Embryonic facial prominence (tissue), 1 donor: ENCODE measurements around the gene METTL1.
"Not testable (repeated sequence)": the region's sequence is repeated elsewhere in the genome, so short reads cannot be mapped to it uniquely, and the experiment has no call there.

Experiments
- DNase-seq: peaks from one replicate; pipeline ENCODE4 v3.0.0-alpha.2; 2016; ENCODE audit errors: extremely low spot score

The METTL1 gene

DNA sequence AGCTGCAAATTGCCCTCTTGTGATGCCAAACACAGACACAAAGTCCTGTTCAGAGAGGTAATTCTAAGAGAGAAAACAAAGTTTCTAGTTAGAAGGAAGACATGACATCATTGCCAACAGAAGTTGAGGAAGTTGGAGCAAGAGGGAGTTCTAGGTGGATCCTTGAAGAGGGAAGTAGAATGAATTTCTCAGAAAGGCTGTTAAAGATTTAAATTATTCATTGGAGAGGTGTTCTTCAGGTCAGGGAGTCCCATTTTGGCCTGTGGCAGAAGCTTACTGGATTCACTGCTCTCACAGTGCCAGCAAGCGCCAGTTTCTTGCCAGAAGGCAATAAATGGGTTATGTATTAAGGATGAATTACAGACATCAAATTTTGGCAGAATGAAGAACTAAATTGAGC, 26.0 kb upstream of the METTL1 start:
- no peak for DNase-seq

DNA sequence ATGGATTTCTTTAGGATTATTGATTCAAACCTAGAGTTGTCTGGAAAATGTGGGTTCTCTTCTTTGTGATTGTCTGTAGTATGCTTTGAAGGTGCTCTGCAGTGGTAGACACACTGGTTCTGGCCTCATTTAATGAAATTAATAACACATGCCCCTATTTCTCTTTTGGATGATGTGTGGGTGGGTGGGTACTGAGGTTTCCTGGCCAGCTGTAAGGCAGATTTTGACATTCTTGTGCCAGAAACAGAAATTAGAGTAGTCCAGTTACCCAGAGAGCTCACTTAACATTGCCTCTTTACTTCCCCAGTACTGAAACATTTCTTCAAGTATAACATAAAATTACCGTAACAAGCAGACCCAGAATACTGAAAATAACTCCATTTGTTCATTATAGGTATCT, 25.1 kb upstream of the METTL1 start:
- no peak for DNase-seq

DNA sequence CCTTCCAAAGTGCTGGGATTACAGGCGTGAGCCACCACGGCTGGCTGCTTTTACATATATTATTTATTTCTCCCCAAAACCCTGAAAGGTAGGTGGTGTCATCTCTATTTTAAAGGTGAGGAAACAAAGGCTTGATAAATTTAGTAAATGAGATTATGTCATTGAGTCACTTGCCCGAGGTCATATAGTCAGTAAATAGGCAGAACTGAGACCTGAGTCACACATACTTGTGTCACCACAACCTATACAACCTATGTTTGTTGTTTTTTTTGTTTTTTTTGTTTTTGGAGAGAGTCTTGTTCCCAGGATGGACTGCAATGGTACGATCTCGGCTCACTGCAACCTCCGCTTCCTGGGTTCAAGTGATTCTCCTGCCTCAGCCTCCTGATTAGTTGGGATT, 23.4 kb upstream of the METTL1 start:
- no peak for DNase-seq

DNA sequence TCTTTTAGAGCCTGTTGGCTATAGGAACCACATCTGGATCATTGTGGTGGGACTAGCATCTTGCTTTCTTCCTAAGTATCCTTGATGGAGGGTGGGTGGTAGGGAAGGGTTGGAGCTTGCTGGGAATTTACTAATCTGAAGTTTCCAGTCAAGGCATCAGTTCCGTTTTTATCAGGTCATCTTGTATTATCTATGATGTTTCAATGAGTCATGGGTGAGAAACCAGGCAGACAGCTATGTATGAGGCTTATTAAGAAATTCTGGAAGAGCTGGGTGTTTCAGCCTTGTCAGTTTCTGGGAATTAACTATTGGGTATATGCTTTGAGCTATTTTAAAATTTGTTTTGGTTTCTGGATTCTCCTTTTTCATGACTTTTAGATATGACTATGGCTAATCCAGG, 22.0 kb upstream of the METTL1 start:
- no peak for DNase-seq

DNA sequence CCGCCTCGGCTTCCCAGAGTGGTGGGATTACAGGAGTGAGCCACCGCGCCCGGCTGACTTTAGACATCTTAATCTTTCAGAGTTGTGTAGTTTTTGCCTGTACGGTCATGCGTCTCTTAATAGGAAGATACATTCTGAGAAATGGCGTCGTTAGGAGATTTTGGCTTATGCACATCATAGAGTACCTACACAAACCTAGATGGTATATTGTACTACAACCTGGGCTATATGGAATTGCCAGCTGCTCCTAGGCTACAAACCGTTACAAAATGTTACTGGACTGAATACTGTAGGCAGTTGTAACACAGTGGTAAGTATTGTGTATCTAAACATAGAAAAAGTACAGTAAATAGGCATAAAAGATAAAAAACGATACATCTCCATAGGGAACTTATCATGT, 12.0 kb upstream of the METTL1 start:
- DNase-seq, result no peak

DNA sequence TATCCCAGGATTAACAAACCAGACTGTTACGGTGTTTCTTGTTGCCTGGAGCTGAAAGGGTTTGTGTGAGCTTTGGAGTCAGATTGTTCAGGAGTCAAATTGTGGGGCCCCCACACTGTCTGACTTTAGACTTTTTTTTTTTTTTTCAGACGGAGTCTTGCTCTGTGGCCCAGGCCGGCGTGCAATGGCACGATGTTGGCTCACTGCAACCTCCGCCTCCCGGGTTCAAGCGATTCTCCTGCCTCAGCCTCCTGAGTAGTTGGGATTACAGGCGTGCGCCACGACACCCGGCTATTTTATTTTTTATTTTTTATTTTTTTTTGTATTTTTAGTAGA, 11.5 kb upstream of the METTL1 start:
- DNase-seq, result no peak

DNA sequence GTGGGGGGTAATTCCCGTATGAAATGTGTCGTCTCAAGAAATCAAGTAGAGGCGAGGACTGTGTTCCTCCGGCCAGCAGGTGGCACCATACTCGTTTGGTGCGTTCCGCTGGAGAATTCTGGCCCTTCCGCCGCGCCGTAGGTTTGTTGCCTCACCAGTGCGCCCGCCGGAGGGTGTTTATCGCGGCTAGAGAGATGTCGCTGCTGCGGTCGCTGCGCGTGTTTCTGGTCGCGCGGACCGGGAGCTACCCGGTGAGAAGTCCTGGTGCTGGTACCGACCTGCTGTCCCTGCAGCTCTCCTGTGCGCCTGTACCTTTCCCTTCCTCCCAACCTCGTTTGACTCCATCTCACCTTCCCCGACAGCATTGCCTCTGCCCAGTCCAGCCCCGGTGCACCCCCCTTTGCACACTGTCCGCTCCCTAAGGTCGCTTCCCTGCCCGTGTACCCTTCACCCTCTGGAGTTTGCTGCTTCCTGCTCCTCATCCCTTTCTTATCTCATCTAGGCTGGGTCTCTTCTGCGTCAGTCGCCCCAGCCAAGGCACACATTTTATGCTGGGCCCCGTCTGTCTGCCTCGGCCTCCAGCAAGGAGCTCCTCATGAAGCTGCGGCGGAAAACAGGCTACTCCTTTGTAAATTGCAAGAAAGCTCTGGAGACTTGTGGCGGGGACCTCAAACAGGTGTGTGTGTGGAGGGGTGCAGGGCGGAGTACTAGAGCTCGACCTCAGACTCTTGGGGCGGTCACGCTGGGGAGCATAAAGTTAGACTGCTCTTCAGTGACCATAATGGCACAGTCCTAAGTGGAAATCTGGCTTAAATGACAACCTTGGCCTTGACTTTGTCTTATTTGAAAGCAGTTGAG, 10.9 kb upstream of the METTL1 start, which contains the start of gene TSFM:
Gene TSFM, plus strand, starts transcription at position 180 of the 858 bp plus-strand sequence. Its CDS starts 15 bp downstream, at position 195.
- peak; percentile 88 for DNase-seq

DNA sequence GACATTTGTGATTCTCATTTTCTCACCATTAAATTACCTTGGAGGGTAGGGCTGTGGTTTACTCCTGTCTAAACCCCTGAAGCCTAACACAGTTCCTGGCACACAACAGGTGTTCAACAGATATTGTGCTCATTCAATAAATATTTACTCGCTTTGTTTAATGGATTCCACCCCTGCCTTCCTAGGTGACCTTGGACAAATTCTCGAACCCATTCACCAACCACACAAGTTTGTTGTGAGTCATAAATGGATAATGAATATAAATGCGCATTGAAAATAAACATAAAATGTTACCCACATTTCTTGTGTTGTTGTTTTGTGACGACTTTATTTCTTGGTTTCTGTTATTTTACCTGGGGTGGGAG, 10.3 kb upstream of the METTL1 start:
- no peak for DNase-seq

DNA sequence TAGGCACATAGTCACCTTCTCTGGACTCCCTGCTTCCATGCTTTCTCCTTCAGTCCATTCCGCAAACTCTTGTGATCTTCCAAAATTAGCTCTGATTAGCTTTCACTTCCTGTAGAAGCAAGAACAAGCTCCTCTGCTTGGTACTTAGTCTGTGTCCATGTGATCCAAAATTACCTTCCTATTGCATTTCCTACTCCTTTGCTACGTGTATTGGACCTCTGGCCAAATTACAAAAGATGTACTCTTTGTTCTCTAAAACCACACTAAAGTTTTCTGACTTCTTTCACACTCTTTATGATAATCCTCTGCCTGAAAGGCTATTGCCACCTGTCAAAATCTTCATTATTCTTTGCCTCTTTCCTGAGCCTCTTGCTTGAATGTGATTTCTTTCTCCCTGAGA, 9.9 kb upstream of the METTL1 start:
- no peak for DNase-seq

DNA sequence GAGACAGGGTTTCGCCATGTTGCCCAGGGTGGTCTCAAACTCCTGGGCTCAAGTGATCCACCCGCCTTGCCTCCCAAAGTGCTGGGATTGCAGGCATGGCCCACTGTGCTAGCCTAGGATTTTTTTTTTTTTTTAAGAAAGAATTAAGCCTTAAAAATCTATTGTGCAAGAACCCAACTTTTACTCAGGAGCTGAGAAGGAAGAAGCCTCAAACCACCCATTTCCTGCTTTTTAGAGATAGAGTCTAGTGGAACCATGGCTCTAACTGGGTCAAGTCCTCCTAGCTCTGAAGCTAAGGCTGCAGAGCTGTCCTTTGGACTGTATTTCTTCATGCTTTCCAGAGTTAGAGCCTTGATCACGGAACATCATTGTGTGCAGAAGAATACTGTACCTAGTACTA, 9.3 kb upstream of the METTL1 start:
- DNase-seq, result no peak

DNA sequence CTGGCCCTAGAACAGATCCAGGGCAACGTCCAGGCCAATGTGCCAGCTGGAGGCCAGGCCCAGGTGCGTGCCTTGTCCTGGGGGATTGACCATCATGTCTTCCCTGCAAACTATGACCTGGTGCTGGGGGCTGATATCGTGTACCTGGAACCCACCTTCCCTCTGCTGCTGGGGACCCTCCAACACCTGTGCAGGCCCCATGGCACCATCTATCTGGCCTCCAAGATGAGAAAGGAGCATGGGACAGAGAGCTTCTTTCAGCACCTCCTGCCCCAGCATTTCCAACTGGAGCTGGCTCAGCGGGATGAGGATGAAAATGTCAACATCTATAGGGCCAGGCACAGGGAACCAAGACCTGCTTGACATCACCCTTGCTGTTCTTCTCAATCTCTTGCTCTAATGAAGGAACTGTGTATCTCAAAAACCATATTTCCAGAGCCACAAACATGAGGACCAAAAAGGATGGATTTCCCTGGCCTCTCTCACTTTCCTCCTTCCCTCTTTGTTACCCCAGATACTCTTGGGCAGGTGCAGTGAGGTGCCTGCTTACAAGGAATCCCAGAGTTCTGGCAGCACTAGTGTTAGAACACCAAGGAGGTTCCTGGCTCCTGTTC, 8.5 kb upstream of the METTL1 start:
- no peak for DNase-seq

DNA sequence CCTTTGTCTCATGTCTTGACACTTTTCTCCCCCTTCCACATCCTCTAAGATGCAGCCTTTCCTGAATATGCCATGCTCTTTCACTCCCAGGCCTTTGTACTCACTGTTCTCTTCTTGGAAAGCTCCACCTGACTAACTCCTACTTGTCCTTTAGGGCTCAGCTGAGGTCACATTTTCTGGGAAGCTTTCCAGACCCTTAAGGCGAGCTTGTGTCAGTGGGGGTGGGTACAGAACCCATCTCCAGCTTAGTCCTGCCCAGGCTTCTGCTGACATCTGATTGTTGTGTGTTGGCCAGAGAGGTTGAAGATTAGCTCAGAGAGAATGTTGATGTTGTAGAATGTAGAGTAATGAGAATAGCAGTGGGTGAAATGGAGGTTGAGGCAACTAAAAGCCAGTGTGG, 7.8 kb upstream of the METTL1 start:
- DNase-seq, result no peak

DNA sequence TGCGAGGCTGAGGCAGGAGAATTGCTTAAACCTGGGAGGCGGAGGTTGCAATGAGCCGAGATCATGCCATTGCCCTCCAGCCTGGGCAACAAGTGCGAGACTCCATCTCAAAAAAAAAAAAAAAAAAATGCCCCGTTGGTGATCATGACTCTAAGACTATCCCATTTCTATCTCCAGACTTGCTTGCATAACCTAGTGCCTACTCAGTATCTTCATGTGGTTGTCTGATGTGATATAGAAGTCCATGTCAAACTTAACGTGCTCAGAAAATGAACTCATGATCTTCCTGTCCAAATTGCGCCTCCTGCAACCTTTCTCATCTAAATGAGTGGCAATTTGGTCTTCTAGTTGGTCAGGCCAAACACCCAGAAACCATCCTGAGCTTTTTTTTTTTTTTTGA, 6.0 kb upstream of the METTL1 start:
- no peak for DNase-seq

DNA sequence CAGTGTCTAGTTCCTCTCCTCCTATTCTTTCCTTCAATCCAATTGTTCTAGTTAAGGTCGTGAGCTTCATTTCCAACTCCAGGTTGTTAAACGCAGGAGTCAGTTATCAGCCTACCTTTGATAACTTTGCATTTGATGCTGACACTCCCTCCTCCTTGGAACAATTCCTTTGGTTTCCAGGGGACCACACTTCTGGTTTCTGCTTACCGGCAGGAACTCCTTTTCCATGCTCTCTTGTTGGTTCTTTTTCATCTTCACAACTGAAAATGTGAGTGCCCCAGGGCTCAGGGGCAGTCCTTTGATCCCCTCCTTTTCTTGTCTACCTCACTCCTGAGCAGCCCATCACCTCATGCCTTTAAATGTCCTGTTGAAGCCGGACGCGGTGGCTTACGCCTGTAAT, 5.5 kb upstream of the METTL1 start:
- DNase-seq, result no peak

DNA sequence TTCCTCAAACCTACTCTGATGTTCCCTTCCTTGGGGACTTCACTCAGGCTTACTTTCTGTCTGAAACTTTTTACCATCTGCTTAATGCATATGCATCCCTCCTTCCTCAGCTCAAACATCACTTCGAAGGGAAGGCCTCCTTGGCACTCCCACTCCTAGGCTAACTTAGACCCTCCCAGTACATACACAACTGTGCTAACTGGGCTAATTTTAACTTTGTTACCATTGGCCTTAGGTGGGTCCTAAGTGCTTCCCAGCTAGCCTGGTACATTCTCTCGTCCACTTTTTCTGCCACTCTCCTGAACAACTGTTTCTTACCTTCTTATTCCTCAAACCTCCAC, 4.3 kb upstream of the METTL1 start:
- DNase-seq, result no peak

DNA sequence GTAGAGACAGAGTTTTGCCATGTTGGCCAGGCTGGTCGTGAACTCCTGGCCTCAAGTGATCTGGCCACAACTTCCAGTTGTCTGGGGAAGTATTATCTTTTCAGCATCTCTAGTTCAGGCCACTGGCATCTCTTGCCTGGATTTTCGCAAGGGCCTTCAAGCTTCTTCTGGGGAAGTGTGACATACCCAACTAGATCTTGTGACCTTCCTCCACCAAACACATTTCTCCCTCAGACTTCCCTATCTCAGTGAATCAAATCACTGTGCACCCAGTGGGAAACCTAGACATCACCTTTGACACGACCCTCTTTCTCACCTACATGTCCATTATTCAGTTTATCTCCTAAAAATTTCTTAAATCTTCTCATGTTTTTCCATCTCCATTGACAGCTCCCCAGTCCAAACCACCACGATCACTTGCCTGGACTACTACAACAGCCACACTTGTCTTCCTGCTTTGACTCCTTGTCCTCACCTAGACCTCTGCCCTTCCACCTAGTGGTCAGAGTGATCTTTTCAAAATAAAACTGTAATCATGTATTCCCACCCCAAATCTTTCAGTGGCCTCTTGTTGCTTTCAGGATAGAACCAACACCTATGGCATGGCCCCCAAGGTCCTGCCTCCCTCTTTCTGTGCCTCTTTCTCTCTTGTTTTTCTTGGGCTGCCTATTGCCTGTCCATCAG, 3.8 kb upstream of the METTL1 start:
- no peak for DNase-seq

DNA sequence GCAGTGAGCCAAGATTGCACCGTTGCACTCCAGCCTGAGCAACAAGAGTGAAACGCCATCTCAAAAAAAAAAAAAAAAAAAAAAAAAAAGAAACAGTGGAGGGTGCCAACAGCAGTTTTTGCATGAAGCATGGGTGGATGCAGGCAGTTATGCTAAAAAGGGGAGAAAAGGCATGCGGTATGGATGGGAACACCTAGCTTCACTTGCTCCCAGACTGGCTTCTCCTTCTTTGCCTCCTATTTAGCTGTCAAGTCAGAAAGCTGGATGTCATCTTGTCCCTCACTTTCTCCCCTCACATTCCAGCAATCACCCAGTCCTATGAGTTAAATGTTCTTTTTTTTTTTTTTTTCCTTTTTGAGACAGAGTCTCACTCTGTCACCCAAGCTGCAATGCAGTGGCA, 3.1 kb upstream of the METTL1 start:
- DNase-seq, result no peak

DNA sequence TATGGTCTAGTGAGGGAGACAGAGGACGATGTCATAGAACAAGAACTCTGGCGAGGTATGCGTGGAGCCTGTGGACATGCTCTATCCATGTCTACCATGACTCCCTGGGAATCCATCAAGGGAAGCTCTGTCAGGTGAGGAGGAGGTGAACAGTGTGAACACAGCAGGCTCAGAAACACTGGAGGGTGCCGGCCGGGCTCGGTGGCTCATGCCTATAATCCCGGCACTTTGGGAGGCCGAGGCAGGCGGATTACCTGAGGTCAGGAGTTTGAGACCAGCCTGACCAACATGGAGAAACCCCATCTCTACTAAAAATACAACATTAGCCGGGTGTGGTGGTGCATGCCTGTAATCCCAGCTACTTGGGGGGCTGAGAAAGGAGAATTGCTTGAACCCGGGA, 2.7 kb upstream of the METTL1 start:
- DNase-seq, result not testable (repeated sequence)

DNA sequence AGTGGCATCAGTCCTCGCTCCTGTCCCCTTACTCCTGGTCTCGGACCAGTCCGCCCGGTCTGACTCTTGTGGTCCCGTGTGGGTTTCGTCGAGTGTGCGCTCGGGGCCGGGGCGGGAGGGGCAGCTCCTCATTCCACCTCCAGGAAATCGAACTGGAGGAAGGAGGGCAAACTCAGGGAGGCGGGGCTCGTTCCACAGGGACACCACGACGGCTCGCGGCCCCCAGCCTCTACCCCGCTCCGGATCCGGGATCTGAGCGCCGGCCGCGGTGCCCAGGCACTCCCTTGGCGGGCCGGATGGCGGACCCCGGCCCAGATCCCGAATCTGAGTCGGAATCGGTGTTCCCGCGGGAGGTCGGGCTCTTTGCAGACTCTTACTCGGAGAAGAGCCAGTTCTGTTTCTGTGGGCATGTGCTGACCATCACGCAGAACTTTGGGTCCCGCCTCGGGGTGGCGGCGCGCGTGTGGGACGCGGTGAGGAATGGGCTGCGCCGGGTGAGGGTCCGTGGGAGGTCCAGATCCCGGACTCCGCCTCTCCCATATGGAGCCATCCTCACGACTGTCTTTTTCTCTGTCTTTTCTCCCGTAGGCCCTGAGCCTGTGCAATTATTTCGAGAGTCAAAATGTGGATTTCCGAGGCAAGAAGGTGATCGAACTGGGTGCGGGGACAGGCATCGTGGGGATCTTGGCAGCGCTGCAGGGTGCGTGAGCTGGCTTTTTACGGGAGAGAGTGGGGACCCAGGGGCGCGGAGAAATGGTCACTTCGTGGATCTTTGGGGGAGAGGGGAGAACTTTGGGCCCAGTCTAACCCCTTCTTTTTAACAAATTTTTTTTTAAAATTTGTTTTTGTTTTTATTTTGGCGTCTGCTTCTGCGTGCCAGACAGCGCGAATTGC, 771 bp upstream of the METTL1 start, which contains the start of gene EEF1AKMT3:
Gene EEF1AKMT3, plus strand, starts transcription at position 186 of the 894 bp plus-strand sequence. Its CDS starts 111 bp downstream, at position 297.
- no peak for DNase-seq

DNA sequence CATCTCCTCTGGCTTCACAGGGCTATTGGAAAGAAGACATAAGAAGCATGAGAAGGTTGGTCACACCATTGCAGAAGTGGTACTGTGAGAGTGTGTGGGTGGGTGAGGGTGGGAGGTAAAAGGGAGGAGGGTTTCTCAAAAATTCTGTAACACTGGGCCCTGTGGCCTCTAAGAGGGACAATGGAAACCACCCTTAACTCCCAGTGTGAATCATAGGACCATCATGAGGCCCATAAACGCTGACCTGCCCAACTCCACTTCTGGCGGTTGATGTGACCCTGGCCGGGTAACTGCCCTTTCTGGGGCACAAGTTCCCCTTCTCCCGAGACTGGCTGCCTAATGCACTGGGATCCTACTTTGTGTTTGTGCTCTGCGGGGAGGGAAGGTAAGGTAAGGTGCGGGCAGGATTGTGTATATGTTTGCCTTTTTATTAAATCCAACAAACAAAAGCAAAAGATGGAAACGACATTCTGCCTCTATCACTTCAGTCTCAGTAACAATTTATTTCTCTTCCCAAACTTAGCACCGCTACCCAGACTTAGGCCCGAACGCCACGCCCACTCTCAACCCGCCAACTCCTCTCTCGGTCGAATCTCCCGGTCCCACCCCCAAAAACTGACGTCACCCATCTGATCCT, 551 bp downstream of the METTL1 start:
- peak; percentile 93 for DNase-seq

DNA sequence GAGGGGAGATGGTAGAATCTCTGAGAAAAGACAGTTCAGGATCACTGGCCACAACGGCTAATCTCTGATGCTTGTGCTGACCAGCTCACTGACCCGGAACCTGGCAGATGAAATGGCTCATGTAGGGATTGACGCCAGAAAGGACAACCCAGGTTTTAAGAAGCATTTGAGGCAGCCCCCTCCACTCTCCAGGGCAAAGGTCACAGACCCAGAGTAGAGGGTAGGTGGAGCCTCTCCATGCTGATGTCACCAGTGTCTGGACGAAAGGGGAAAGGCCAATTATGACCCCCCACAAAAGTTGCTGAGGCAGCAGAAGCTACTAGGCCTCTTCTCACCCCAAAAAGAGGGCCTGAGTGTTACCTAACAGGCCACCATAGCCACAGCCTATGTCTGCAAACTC, 1.2 kb downstream of the METTL1 start:
- no peak for DNase-seq

DNA sequence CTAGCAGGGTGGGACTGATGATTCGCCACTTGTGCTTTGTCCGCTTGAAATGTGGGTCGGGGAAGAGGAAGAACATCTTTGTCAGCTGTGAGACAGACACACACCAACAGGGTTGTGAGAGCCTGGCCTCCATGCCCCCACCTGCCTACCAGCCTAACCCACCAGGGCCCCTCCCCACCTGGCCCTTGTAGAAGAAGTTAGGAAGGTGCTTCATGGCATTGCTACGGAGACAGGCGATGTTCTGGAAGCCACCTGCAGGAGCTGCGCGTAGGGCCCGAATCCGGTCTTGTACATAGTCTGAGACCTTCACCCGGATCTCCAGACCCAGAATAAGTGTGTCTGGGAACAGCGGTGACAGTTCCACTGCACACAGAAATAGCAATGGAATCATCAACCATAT, 2.3 kb downstream of the METTL1 start:
- DNase-seq, result no peak
